A549 treated with ZK216348 at 1 μM for 4 hours (cell line): ENCODE measurements around the gene SNX14. TPM values are rescaled to one million over a fixed set of nuclear protein-coding genes. Genes with fewer than 3 reads are reported as not detected.

Experiments
- total RNA-seq: library from RNA; stranded (reverse); fragments of 200-300 nt; extraction: Qiagen RNA extraction; gene quantifications from 5 replicates; pipeline ENCODE4 v1.2.3, GENCODE V29; 2022; ENCODE audit warnings: low read depth

Gene SNX14, protein sequence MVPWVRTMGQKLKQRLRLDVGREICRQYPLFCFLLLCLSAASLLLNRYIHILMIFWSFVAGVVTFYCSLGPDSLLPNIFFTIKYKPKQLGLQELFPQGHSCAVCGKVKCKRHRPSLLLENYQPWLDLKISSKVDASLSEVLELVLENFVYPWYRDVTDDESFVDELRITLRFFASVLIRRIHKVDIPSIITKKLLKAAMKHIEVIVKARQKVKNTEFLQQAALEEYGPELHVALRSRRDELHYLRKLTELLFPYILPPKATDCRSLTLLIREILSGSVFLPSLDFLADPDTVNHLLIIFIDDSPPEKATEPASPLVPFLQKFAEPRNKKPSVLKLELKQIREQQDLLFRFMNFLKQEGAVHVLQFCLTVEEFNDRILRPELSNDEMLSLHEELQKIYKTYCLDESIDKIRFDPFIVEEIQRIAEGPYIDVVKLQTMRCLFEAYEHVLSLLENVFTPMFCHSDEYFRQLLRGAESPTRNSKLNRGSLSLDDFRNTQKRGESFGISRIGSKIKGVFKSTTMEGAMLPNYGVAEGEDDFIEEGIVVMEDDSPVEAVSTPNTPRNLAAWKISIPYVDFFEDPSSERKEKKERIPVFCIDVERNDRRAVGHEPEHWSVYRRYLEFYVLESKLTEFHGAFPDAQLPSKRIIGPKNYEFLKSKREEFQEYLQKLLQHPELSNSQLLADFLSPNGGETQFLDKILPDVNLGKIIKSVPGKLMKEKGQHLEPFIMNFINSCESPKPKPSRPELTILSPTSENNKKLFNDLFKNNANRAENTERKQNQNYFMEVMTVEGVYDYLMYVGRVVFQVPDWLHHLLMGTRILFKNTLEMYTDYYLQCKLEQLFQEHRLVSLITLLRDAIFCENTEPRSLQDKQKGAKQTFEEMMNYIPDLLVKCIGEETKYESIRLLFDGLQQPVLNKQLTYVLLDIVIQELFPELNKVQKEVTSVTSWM
- total RNA-seq = 31.9 to 59.7 TPM (median 37.6 TPM) in 5 replicates

DNA sequence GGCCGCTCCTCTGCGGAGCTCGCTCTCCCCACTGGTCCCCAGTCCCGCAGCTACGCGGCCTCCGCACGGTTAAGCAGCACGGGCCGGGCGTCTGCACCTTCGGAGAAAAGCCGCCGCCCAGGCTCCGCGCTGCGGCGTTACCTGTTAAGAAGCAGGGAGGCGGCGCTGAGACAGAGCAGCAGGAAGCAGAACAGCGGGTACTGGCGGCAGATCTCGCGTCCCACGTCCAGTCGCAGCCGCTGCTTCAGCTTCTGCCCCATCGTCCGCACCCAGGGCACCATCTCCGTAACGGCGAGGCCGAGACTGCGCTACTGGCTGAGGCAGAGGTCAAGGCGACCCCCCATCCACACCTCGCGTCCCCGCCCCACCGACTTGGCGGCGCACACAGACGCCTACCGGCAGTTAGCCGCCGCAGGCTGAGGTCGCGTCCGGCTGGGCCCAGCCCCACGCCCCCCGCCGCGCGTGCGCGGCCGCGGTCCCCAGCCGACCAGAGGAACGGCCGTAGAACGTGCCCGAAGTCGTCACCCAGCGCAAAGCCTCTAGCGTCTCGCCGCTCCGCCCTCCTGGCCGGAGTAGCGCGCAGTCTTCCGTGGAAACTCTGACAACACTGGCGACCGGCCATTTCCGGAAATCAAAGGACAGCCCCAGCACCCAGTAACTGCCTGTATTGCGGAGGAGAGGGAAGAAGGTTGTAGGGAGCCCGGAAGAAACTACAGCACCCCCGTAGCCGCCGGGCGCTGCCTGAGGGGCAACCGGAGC, at the start of gene SNX14:
TSS of gene SNX14 (minus strand) at position 421 of the 759 bp plus-strand sequence. CDS start at position 281, 140 bp downstream.

DNA sequence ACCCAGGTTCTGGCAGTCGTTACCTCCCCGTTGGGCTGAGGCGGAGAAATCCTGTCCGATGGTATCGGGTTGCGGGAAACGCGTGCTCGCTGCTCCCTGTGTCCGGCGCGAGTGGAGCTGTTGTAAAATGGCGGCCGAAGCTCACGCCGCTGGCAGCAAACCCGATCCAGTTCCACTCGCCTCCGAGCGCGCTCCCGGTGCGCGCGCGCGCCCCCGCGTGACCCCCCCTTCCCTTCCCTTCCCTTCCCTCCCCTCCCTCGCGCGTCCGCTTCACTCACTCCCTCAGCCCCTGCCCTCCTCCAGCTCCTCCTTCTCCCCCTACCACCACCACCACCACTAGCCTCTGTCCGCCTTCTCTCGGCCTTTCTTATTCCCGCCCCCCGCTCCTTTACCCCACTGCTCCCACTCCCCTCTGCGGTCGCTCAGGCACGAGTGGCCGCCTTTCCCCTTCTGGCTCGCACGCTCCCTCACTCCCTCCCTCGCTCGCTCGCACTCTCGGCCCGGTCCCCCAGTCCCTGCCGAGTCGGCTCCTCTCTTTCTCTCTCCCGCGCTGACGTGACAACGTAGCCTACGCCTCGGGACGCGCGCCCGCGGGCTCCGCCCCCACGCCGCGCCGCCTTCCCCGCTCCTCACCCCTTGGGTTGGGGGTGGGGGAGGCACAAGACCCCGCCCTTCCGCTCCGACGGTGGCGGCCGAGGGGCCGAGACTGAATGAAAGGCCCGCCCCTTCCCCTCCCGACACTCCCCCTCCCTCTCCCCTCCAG, 49.3 kb upstream of the SNX14 start, which contains the start of gene SYNCRIP:
TSS of gene SYNCRIP (minus strand) at position 113 of the 763 bp plus-strand sequence. CDS start 1,447 bp downstream, outside the sequence.

Other genes starting within 250 kb of the SNX14 start
- gene NT5E, start 143.8 kb downstream of the SNX14 start, total RNA-seq = 23.6 to 41.5 TPM (median 34.0 TPM) in 5 replicates
- 112 to 140 TPM (median 135 TPM) in 5 replicates for gene SYNCRIP, start 49.0 kb upstream of the SNX14 start, total RNA-seq